ENCODE data around the gene LOXL3.

GRCh38 chr2:74512744-74513604 lies 40.8 kb downstream of the LOXL3 start:
- TF ChIP-seq CTCF (IDR thresholded peaks at IDR 0.05) = no peak
- no peak for TF ChIP-seq POLR2A (IDR thresholded peaks at IDR 0.05)
- TF ChIP-seq EP300 (IDR thresholded peaks at IDR 0.05; ENCODE audit: low read depth) = no peak
